IMR-90 (cell line): Measurements from ENCODE around the gene ERP44. TPM values are rescaled to one million over a fixed set of nuclear protein-coding genes. Genes with fewer than 3 reads are reported as not detected.

Experiments
- ATAC-seq: fragments of 200-7000 bp; cut with Tn5 transposase; 2 replicates; pipeline ENCODE4 v1.9.1; 2020; ENCODE audit warnings: low read depth, mild to moderate bottlenecking, moderate library complexity
- BruUV-seq: library from RNA; stranded (reverse); fragments of 400-500 nt; replicated peaks from 2 replicates; lab custom pipeline; 2021; lab: Mats Ljungman, UMichigan
- CTCF ChIA-PET: fragments of 300-600 bp; formaldehyde crosslinking; extraction: SDS; loops from one replicate; lab custom pipeline; 2021; ENCODE audit warnings: antibody characterized with exemption; lab: Yijun Ruan, JAX
- POLR2A ChIA-PET: fragments of 300-600 bp; sonication (Branson Sonifier 250); formaldehyde crosslinking; loops from one replicate; lab custom pipeline; 2022; ENCODE audit warnings: antibody characterized with exemption; ENCODE audit not compliant: unreplicated experiment; lab: Charles Lee
- DNase-seq: peaks from one replicate; pipeline ENCODE4 v3.0.0; 2013
- H2AFZ ChIP-seq: replicated peaks from 2 replicates; pipeline ENCODE3; 2013; ENCODE audit warnings: low read length, mild to moderate bottlenecking; ENCODE audit not compliant: poor library complexity
- H2AK5ac ChIP-seq: 2 replicates; pipeline ENCODE4 v1.6.1; 2013; ENCODE audit warnings: low read depth, low read length, inconsistent platforms
- H2AK9ac ChIP-seq: replicated peaks from 2 replicates; pipeline ENCODE3; 2013; ENCODE audit warnings: mild to moderate bottlenecking, low read depth, low read length, moderate library complexity; ENCODE audit not compliant: poor library complexity
- H2BK120ac ChIP-seq: 2 replicates; pipeline ENCODE4 v1.6.1; 2013; ENCODE audit warnings: low read depth, low read length, inconsistent platforms
- H2BK15ac ChIP-seq: 3 replicates; pipeline ENCODE4 v1.6.1; 2013; ENCODE audit warnings: low read depth, low read length, inconsistent platforms
- H2BK20ac ChIP-seq: 2 replicates; pipeline ENCODE4 v1.6.1; 2013; ENCODE audit warnings: low read depth, mild to moderate bottlenecking, inconsistent platforms, low read length, moderate library complexity
- H2BK5ac ChIP-seq: 2 replicates; pipeline ENCODE4 v1.6.1; 2013; ENCODE audit warnings: mild to moderate bottlenecking, low read depth, low read length, inconsistent platforms; ENCODE audit not compliant: poor library complexity, severe bottlenecking
- H3K14ac ChIP-seq: replicated peaks from 2 replicates; pipeline ENCODE4 v1.6.1; 2013; ENCODE audit warnings: low read depth, low read length, inconsistent platforms
- H3K18ac ChIP-seq: 2 replicates; pipeline ENCODE4 v1.6.1; 2013; ENCODE audit warnings: low read depth, low read length, control low read depth
- H3K23ac ChIP-seq: 2 replicates; pipeline ENCODE4 v1.6.1; 2013; ENCODE audit warnings: low read depth, low read length, inconsistent platforms
- H3K27ac ChIP-seq: 2 replicates; pipeline ENCODE4 v1.5.1; 2013; ENCODE audit warnings: mild to moderate bottlenecking, control low read depth, low read length; ENCODE audit not compliant: insufficient read depth
- H3K27me3 ChIP-seq: 2 replicates; pipeline ENCODE4 v1.6.1; 2013; ENCODE audit warnings: low read length; ENCODE audit not compliant: control insufficient read depth, insufficient read depth
- H3K36me3 ChIP-seq: 2 replicates; pipeline ENCODE4 v1.6.1; 2013; ENCODE audit warnings: low read length, mixed read lengths; ENCODE audit not compliant: control insufficient read depth, insufficient read depth
- H3K4ac ChIP-seq: 2 replicates; pipeline ENCODE4 v1.6.1; 2013; ENCODE audit warnings: low read depth, low read length, inconsistent platforms
- H3K4me1 ChIP-seq: 2 replicates; pipeline ENCODE4 v1.6.1; 2013; ENCODE audit warnings: low read length, mixed read lengths; ENCODE audit not compliant: control insufficient read depth, insufficient read depth
- H3K4me2 ChIP-seq: 2 replicates; pipeline ENCODE4 v1.6.1; 2013; ENCODE audit warnings: low read depth, mild to moderate bottlenecking, control low read depth, low read length, moderate library complexity
- H3K4me3 ChIP-seq: 2 replicates; pipeline ENCODE4 v1.5.1; 2013; ENCODE audit warnings: low read depth, mild to moderate bottlenecking, control low read depth, low read length, moderate library complexity; ENCODE audit not compliant: insufficient read depth
- H3K56ac ChIP-seq: 2 replicates; pipeline ENCODE4 v1.6.1; 2013; ENCODE audit warnings: low read length, inconsistent platforms; ENCODE audit not compliant: insufficient read depth; ENCODE audit errors: extremely low read depth
- H3K79me1 ChIP-seq, 2 experiments: 2 replicates each; pipeline ENCODE4 v1.6.1; 2013; ENCODE audit warnings: low read length in 2 of 2, inconsistent platforms in 1 of 2, low read depth in 1 of 2
- H3K9ac ChIP-seq: 2 replicates; pipeline ENCODE4 v1.6.1; 2013; ENCODE audit warnings: low read depth, low read length, control low read depth
- H3K9me1 ChIP-seq: 2 replicates; pipeline ENCODE4 v1.6.1; 2013; ENCODE audit warnings: low read length, inconsistent platforms; ENCODE audit not compliant: insufficient read depth
- H3K9me3 ChIP-seq: 2 replicates; pipeline ENCODE4 v1.6.1; 2013; ENCODE audit warnings: low read length; ENCODE audit not compliant: control insufficient read depth, insufficient read depth
- H4K20me1 ChIP-seq: 2 replicates; pipeline ENCODE4 v1.6.1; 2013; ENCODE audit warnings: low read length, inconsistent platforms; ENCODE audit not compliant: insufficient read depth
- H4K5ac ChIP-seq: 2 replicates; pipeline ENCODE4 v1.6.1; 2013; ENCODE audit warnings: mild to moderate bottlenecking, low read depth, low read length, control low read depth
- H4K8ac ChIP-seq, 2 experiments: 2 replicates each; pipeline ENCODE4 v1.6.1; 2013; ENCODE audit warnings: low read depth in 2 of 2, low read length in 2 of 2, control low read depth in 1 of 2, inconsistent platforms in 1 of 2
- H4K91ac ChIP-seq: 2 replicates; pipeline ENCODE4 v1.6.1; 2013; ENCODE audit warnings: low read depth, low read length, inconsistent platforms; ENCODE audit not compliant: insufficient read depth
- BHLHE40 ChIP-seq: fragments of 150-350 bp; IDR thresholded peaks from 2 replicates; pipeline ENCODE4 v1.6.1; 2016; ENCODE audit warnings: mild to moderate bottlenecking, low read depth, low read length
- CEBPB ChIP-seq: IDR thresholded peaks from 2 replicates; pipeline ENCODE4 v1.6.1; 2012; ENCODE audit warnings: low read depth, low read length, improper control_type of control experiment
- ELK1 ChIP-seq: fragments of 150-350 bp; IDR thresholded peaks from 2 replicates; pipeline ENCODE4 v1.6.1; 2016; ENCODE audit warnings: low read depth, mild to moderate bottlenecking, low read length, moderate library complexity, borderline replicate concordance
- MAFK ChIP-seq: IDR thresholded peaks from 2 replicates; pipeline ENCODE4 v1.6.1; 2012; ENCODE audit warnings: low read depth, low read length, improper control_type of control experiment
- NFE2L2 ChIP-seq: fragments of 150-350 bp; IDR thresholded peaks from 2 replicates; pipeline ENCODE4 v1.6.1; 2016; ENCODE audit warnings: low read depth, mild to moderate bottlenecking, low read length
- RFX5 ChIP-seq: IDR thresholded peaks from 2 replicates; pipeline ENCODE4 v1.8.0; 2012; ENCODE audit warnings: low read depth, mild to moderate bottlenecking, low read length, moderate library complexity
- WGBS, 2 experiments: methylation state at CpG; one replicate each; pipeline versions ENCODE4 v1.1.5 to v1.1.7; 2013; ENCODE audit warnings: missing lambda C conversion rate in 2 of 2; ENCODE audit not compliant: insufficient read length in 1 of 2; ENCODE audit errors: extremely low coverage in 2 of 2; 5-methylcytosine and 5-hydroxymethylcytosine counted together
- dilution Hi-C: fragments of 300-500 bp; cut with HindIII; formaldehyde crosslinking; loops from one replicate; pipeline ENCODE4 v1.14.3; 2018; ENCODE audit warnings: low sequenced_read_pairs; ENCODE audit not compliant: unreplicated experiment
- in situ Hi-C: fragments of 300-500 bp; cut with MboI; formaldehyde crosslinking; loops from 3 replicates; pipeline ENCODE4 v1.14.3; 2019; ENCODE audit warnings: low sequenced_read_pairs, inconsistent platforms, mixed read lengths
- intact Hi-C: fragments of 100-400 bp; cut with micrococcal nuclease; formaldehyde crosslinking; loops from 2 replicates; pipeline ENCODE4 v1.10.0; 2022
- polyA plus RNA-seq, 3 experiments: library from polyadenylated mRNA; depleted of rRNA; stranded (reverse); fragments of >200 nt; gene quantifications; 2 replicates each; pipeline ENCODE4 v1.2.3, GENCODE V29; 2012; ENCODE audit warnings: low replicate concordance in 1 of 3
- total RNA-seq: library from RNA; depleted of rRNA; stranded (reverse); fragments of >200 nt; gene quantifications from 2 replicates; pipeline ENCODE4 v1.2.3, GENCODE V29; 2012
- TF ChIP-seq, protein P1 (sequence below): conservative IDR thresholded peaks from 2 replicates; pipeline ENCODE4 v1.5.1; 2012; ENCODE audit warnings: mild to moderate bottlenecking, low read depth, low read length, improper control_type of control experiment

Gene ERP44
- total and polyA plus RNA-seq, 2 of the 4 experiments (the other 2 are of a cell fraction) = 9.1 to 13.5 TPM

DNA sequence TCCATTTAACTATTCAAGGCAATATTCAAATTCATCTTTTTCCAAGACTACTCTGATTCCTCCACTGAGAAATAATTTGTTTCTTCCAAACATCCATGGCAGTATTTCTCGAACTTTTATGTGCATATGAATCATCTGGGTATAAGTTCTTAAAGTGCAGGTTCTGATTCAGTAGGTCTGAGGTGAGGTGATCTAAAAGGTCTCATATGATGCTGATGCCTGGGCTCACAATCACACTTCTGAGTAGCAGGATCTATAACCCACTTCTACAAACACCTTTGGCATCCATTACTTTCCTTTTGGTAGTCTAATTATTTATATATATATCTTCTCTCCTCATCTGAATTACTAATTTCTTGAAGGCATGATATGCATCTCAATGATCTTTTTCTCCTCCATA, 7.2 kb downstream of the ERP44 start:
- Histone ChIP-seq H2AFZ (no peak overlapping the region), H3K36me3 (no peaks in the 10 kb centered on the region), H3K14ac (no peak overlapping the region), H3K9me1 (no peaks in the 10 kb centered on the region), H3K56ac (no peak overlapping the region), H2AK5ac (no peak overlapping the region), H3K4me3 (no peak overlapping the region), H3K9me3 (no peaks in the 10 kb centered on the region), H3K9ac (no peak overlapping the region), H3K4me2 (no peak overlapping the region), H4K91ac (no peak overlapping the region), H3K18ac (no peak overlapping the region), H4K8ac (no peak overlapping the region), H2BK120ac (no peak overlapping the region), H2AK9ac (no peak overlapping the region), H3K79me1 (peaks cover 15 to 52% of the 10 kb centered on the region in 2 experiments; a peak in 3 of 4 replicates), H3K4me1 (peaks cover 5% of the 10 kb centered on the region), H4K20me1 (peaks cover 53% of the 10 kb centered on the region; the same call in 1 of the 2 replicates), H3K4ac (no peak overlapping the region), H2BK15ac (no peak overlapping the region), H2BK20ac (no peak overlapping the region), H4K5ac (no peak overlapping the region), H3K23ac (no peak overlapping the region), H2BK5ac (no peak overlapping the region), H3K27me3 (no peaks in the 10 kb centered on the region), H3K27ac (no peak overlapping the region)
- ChIA-PET CTCF (no interaction called here), POLR2A (no interaction called here)
- ATAC-seq (no peak), DNase-seq (no peak)
- dilution Hi-C loops = no loop called here
- WGBS, 2 experiments = no CpG with 5 or more reads among the region's 1 CpG
- no TSS peak for BruUV-seq
- intact Hi-C loops = loop anchor here (10.0 kb wide), 1 partner anchor 503 kb away; no protein-coding TSS in a partner anchor
- TF ChIP-seq NFE2L2 = no peak
- no peak for TF ChIP-seq BHLHE40
- no peak for TF ChIP-seq MAFK
- TF ChIP-seq RFX5 = no peak
- no peak for TF ChIP-seq ELK1
- no peak for TF ChIP-seq CEBPB
- TF ChIP-seq, protein P1, sequence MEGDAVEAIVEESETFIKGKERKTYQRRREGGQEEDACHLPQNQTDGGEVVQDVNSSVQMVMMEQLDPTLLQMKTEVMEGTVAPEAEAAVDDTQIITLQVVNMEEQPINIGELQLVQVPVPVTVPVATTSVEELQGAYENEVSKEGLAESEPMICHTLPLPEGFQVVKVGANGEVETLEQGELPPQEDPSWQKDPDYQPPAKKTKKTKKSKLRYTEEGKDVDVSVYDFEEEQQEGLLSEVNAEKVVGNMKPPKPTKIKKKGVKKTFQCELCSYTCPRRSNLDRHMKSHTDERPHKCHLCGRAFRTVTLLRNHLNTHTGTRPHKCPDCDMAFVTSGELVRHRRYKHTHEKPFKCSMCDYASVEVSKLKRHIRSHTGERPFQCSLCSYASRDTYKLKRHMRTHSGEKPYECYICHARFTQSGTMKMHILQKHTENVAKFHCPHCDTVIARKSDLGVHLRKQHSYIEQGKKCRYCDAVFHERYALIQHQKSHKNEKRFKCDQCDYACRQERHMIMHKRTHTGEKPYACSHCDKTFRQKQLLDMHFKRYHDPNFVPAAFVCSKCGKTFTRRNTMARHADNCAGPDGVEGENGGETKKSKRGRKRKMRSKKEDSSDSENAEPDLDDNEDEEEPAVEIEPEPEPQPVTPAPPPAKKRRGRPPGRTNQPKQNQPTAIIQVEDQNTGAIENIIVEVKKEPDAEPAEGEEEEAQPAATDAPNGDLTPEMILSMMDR = no peak
- in situ Hi-C loops = no loop called here
